ENCODE data around the gene LATS2. TPM values are rescaled to one million over a fixed set of nuclear protein-coding genes. Genes with fewer than 3 reads are reported as not detected.

LATS2 gene
- total RNA-seq, 3 donors from 2014 or later (not counting 1 experiment from before 2014, with no cell fraction given), result 28.8 to 34.8 (median 29.0) TPM

DNA sequence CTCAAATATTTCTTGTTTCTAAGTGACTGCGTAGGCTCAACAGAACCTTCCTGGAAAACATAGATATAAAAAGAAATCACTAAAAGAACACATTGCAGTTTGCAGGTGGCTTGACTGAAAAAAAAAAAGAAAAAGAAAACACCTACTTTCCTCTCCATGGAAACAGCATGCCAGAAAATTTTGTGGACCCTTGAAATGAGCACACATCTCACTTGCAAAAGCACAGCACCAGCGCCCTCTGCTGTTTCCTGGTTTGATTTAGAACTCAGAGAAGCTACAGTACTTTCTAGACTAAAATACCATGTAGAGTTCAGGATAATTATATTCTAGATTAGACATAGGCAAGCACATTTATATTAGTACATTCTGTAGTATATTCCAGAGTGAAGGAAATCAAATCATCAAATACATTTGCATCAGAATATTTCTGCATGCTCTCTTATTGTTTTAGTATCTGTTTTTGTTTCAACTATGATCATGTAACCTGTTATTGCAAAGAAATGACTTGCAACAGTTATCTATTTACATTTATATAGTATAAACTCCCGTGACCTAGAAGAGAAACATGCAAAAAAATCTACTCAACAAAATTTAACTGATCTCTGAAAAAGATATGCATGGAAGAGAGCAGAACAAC is 136.5 kb downstream of the LATS2 start:
- H3K27me3 ChIP-seq (ENCODE audit: control insufficient read depth, insufficient read depth, low read length), result no peaks in the 10 kb centered on the region
- peaks cover 0 to 4% of the 10 kb centered on the region in 2 donors for H3K27me3 Mint-ChIP-seq (ENCODE audit: low read depth in 2 of 2)
- no peaks in the 10 kb centered on the region for H3K9me3 ChIP-seq (ENCODE audit: control insufficient read depth, insufficient read depth, low read length)
- no peaks in the 10 kb centered on the region for H3K9me3 Mint-ChIP-seq
- intact Hi-C loops (cut with micrococcal nuclease), result loop anchor here (1.0 to 2.0 kb wide), 4 partner anchors 96 to 726 kb away; no protein-coding TSS in a partner anchor
- WGBS (ENCODE audit: insufficient coverage), result 0% methylated on average over 1 of the region's 3 CpGs
- no peak overlapping the region for H3K4me3 Mint-ChIP-seq
- H3K27ac Mint-ChIP-seq, result no peak overlapping the region
- no peaks in the 10 kb centered on the region for H3K36me3 Mint-ChIP-seq
- no peak overlapping the region for H3K27ac ChIP-seq (ENCODE audit: low read length)
- no peaks in the 10 kb centered on the region for H3K4me1 Mint-ChIP-seq
- no peaks in the 10 kb centered on the region for H3K36me3 ChIP-seq (ENCODE audit: control insufficient read depth, insufficient read depth, low read length)
- peak; percentile 89 for TF ChIP-seq CTCF (IDR thresholded peaks at IDR 0.05)
- DNase-seq (peak; percentile 52 to 84), ATAC-seq (peak in 1 of 3 donors; percentile 61)
- H3K4me3 ChIP-seq (ENCODE audit: low read length), result no peak overlapping the region
- H3K4me1 ChIP-seq (ENCODE audit: control insufficient read depth, insufficient read depth, low read length), result no peaks in the 10 kb centered on the region

DNA sequence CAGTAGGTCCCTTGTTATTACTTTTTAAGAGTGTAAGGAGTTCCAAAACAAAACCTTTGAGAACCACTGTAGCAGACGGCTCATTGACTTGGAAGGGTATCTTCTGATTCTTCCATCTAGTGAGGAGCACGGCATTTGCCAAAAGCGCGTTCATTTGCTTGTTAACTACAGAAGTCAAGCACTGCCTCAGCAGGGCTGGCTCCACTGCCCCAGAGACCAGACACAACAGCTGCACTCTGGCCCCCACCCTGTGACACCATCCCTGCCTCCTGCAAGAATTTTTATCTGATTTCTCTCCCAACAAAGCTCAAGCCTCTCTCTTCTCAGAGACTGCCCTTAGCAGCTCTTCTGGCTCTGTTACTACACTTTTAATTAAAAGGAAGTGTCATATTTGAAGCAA is 138.1 kb downstream of the LATS2 start:
- Mint-ChIP-seq H3K4me3 (no peak overlapping the region), H3K27ac (no peak overlapping the region), H3K9me3 (no peaks in the 10 kb centered on the region), H3K27me3 (ENCODE audit: low read depth in 2 of 2) (peaks cover 0 to 4% of the 10 kb centered on the region in 2 donors), H3K4me1 (no peaks in the 10 kb centered on the region), H3K36me3 (no peaks in the 10 kb centered on the region)
- Histone ChIP-seq H3K27me3 (ENCODE audit: control insufficient read depth, insufficient read depth, low read length) (no peaks in the 10 kb centered on the region), H3K36me3 (ENCODE audit: control insufficient read depth, insufficient read depth, low read length) (no peaks in the 10 kb centered on the region), H3K27ac (ENCODE audit: low read length) (no peak overlapping the region), H3K4me1 (ENCODE audit: control insufficient read depth, insufficient read depth, low read length) (no peaks in the 10 kb centered on the region), H3K9me3 (ENCODE audit: control insufficient read depth, insufficient read depth, low read length) (no peaks in the 10 kb centered on the region), H3K4me3 (ENCODE audit: low read length) (no peak overlapping the region)
- 96% methylated on average over 4 of the region's 4 CpGs for WGBS (ENCODE audit: insufficient coverage)
- ATAC-seq (no peak), DNase-seq (no peak)
- no peak for TF ChIP-seq CTCF (IDR thresholded peaks at IDR 0.05)
- intact Hi-C loops (cut with micrococcal nuclease), result no loop called here

Other genes with a start within 250 kb of the LATS2 start
- 10 to 100 TPM; 11.7 to 19.8 (median 19.7) TPM for gene XPO4, start 158.8 kb downstream of the LATS2 start, total RNA-seq
- gene SAP18, start 78.5 kb upstream of the LATS2 start, total RNA-seq, result 100 to 1,000 TPM; 195 to 228 (median 225) TPM
- 1 to 10 TPM; 1.3 to 3.2 (median 1.4) TPM for gene SKA3, start 115.0 kb upstream of the LATS2 start, total RNA-seq
- 1 to 10 TPM; 7.8 to 9.9 (median 8.3) TPM for gene MRPL57, start 115.1 kb upstream of the LATS2 start, total RNA-seq